HEK293 (cell line): ENCODE results near the gene NID2.

ENCODE experiments used
- CTCF ChIA-PET: fragments of 350-600 bp; formaldehyde crosslinking; extraction: SDS; loops from one replicate; lab custom pipeline; 2021; ENCODE audit warnings: antibody characterized with exemption; lab: Yijun Ruan, JAX
- POLR2A ChIA-PET: fragments of 300-600 bp; formaldehyde crosslinking; extraction: SDS; loops from one replicate; lab custom pipeline; 2020; ENCODE audit warnings: antibody characterized with exemption, inconsistent platforms; lab: Yijun Ruan, JAX
- H3K27ac ChIP-seq: fragments of 200-500 bp; sonication (Bioruptor generic); 2 replicates; pipeline ENCODE4 v1.5.1; 2014; ENCODE audit warnings: low read depth, low read length, control low read depth, inconsistent platforms; ENCODE audit errors: extremely low read depth
- H3K36me3 ChIP-seq, 2 experiments: fragments of 200-500 bp in 1 of 2; sonication (Bioruptor generic) in 1 of 2; 1 replicate in 1 of 2; 2 replicates in 1 of 2; pipeline ENCODE4 v1.5.1; 2014 to 2017; ENCODE audit warnings: inconsistent platforms in 2 of 2, low read length in 2 of 2; ENCODE audit not compliant: control insufficient read depth in 2 of 2, insufficient read depth in 1 of 2
- H3K4me1 ChIP-seq: fragments of 200-500 bp; sonication (Bioruptor generic); 2 replicates; pipeline ENCODE4 v1.5.1; 2014; ENCODE audit warnings: mild to moderate bottlenecking, low read length, inconsistent platforms; ENCODE audit not compliant: control insufficient read depth, insufficient read depth
- H3K4me3 ChIP-seq: 2 replicates; pipeline ENCODE4 v1.5.1; 2011; ENCODE audit warnings: low read depth, mild to moderate bottlenecking, control low read depth, low read length, moderate library complexity
- H3K9me3 ChIP-seq: fragments of 200-500 bp; sonication (Bioruptor generic); 2 replicates; pipeline ENCODE4 v1.5.1; 2014; ENCODE audit warnings: low read depth, low read length, inconsistent platforms; ENCODE audit not compliant: control insufficient read depth, insufficient read depth
- ATF2 ChIP-seq: fragments of 450-650 bp; formaldehyde crosslinking; IDR thresholded peaks from 2 replicates; pipeline ENCODE4 v1.5.1; 2016; ENCODE audit warnings: missing biosample characterization, missing genetic modification characterization, low read depth
- HOXC10 ChIP-seq: sonication (generic); formaldehyde crosslinking; IDR thresholded peaks from 2 replicates; pipeline ENCODE4 v1.8.1; 2023; ENCODE audit warnings: mild to moderate bottlenecking, missing genetic modification reagents
- MYNN ChIP-seq: fragments of 450-650 bp; formaldehyde crosslinking; IDR thresholded peaks from 2 replicates; pipeline ENCODE4 v1.5.1; 2016; ENCODE audit warnings: missing biosample characterization, missing genetic modification characterization, borderline replicate concordance
- REPIN1 ChIP-seq: fragments of 450-650 bp; formaldehyde crosslinking; IDR thresholded peaks from 2 replicates; pipeline ENCODE4 v1.5.1; 2017; ENCODE audit warnings: missing biosample characterization, missing genetic modification characterization, low read depth
- REST ChIP-seq: fragments of 450-650 bp; formaldehyde crosslinking; IDR thresholded peaks from 2 replicates; pipeline ENCODE4 v1.5.1; 2016; ENCODE audit warnings: missing biosample characterization, missing genetic modification characterization
- ZNF10 ChIP-seq: fragments of 450-650 bp; formaldehyde crosslinking; IDR thresholded peaks from 2 replicates; pipeline ENCODE4 v1.5.1; 2017; ENCODE audit warnings: missing biosample characterization, missing genetic modification characterization
- ZNF221 ChIP-seq: fragments of 450-650 bp; formaldehyde crosslinking; IDR thresholded peaks from 2 replicates; pipeline ENCODE4 v1.5.1; 2017; ENCODE audit warnings: missing biosample characterization, missing genetic modification characterization, borderline replicate concordance
- ZNF311 ChIP-seq: fragments of 450-650 bp; formaldehyde crosslinking; IDR thresholded peaks from 2 replicates; pipeline ENCODE4 v1.5.1; 2017; ENCODE audit warnings: missing biosample characterization, missing genetic modification characterization, borderline replicate concordance
- ZNF501 ChIP-seq: fragments of 450-650 bp; formaldehyde crosslinking; IDR thresholded peaks from 2 replicates; pipeline ENCODE4 v1.5.1; 2016; ENCODE audit warnings: missing biosample characterization, missing genetic modification characterization
- ZNF510 ChIP-seq: fragments of 450-650 bp; formaldehyde crosslinking; IDR thresholded peaks from 2 replicates; pipeline ENCODE4 v1.5.1; 2018; ENCODE audit warnings: mild to moderate bottlenecking, missing genetic modification characterization, missing biosample characterization; ENCODE audit not compliant: insufficient replicate concordance
- ZNF513 ChIP-seq: fragments of 450-650 bp; IDR thresholded peaks from 2 replicates; pipeline ENCODE4 v1.5.1; 2018; ENCODE audit warnings: missing biosample characterization, missing genetic modification characterization
- ZNF558 ChIP-seq: fragments of 450-650 bp; formaldehyde crosslinking; IDR thresholded peaks from 2 replicates; pipeline ENCODE4 v1.5.1; 2016; ENCODE audit warnings: missing biosample characterization, missing genetic modification characterization
- ZNF585B ChIP-seq: fragments of 450-650 bp; formaldehyde crosslinking; IDR thresholded peaks from 2 replicates; pipeline ENCODE4 v1.5.1; 2016; ENCODE audit warnings: missing biosample characterization, missing genetic modification characterization
- ZNF677 ChIP-seq: fragments of 450-650 bp; IDR thresholded peaks from 2 replicates; pipeline ENCODE4 v1.5.0; 2018; ENCODE audit warnings: missing biosample characterization, mild to moderate bottlenecking, missing genetic modification characterization, moderate library complexity
- ZNF792 ChIP-seq: fragments of 450-650 bp; formaldehyde crosslinking; IDR thresholded peaks from 2 replicates; pipeline ENCODE4 v1.5.1; 2016; ENCODE audit warnings: missing biosample characterization, missing genetic modification characterization
- TF ChIP-seq, protein P1 (sequence below): fragments of 450-650 bp; formaldehyde crosslinking; IDR thresholded peaks from 2 replicates; pipeline ENCODE4 v1.5.1; 2016; ENCODE audit warnings: missing biosample characterization, missing genetic modification characterization, low read depth
- TF ChIP-seq, protein P2 (sequence below): fragments of 450-650 bp; formaldehyde crosslinking; IDR thresholded peaks from 2 replicates; pipeline ENCODE4 v1.5.1; 2016; ENCODE audit warnings: missing biosample characterization, missing genetic modification characterization
- TF ChIP-seq, protein P3 (sequence below): sonication (generic); formaldehyde crosslinking; IDR thresholded peaks from 2 replicates; pipeline ENCODE4 v1.8.1; 2022; ENCODE audit warnings: mild to moderate bottlenecking, moderate library complexity, missing genetic modification reagents

NID2 gene

GRCh38 chr14:52008136-52008535, 60.7 kb downstream of the NID2 start:
- Histone ChIP-seq H3K27ac (no peak overlapping the region), H3K36me3 (peaks cover 64 to 91% of the 10 kb centered on the region in 2 experiments), H3K4me1 (no peaks in the 10 kb centered on the region), H3K4me3 (no peak overlapping the region), H3K9me3 (no peaks in the 10 kb centered on the region)
- TF ChIP-seq ZNF585B (tag by site-specific recombination) (no peak), ATF2 (tag by site-specific recombination) (no peak), ZNF510 (tag by site-specific recombination) (no peak), REPIN1 (tag by site-specific recombination) (no peak), ZNF10 (tag by site-specific recombination) (no peak), ZNF221 (no peak), ZNF558 (tag by site-specific recombination) (no peak), ZNF513 (tag by site-specific recombination) (no peak), ZNF792 (no peak), HOXC10 (CRISPR knock-in tag) (no peak), MYNN (no peak), REST (tag by site-specific recombination) (no peak), ZNF677 (tag by site-specific recombination) (no peak), ZNF501 (no peak), ZNF311 (no peak)
- TF ChIP-seq, protein P1, sequence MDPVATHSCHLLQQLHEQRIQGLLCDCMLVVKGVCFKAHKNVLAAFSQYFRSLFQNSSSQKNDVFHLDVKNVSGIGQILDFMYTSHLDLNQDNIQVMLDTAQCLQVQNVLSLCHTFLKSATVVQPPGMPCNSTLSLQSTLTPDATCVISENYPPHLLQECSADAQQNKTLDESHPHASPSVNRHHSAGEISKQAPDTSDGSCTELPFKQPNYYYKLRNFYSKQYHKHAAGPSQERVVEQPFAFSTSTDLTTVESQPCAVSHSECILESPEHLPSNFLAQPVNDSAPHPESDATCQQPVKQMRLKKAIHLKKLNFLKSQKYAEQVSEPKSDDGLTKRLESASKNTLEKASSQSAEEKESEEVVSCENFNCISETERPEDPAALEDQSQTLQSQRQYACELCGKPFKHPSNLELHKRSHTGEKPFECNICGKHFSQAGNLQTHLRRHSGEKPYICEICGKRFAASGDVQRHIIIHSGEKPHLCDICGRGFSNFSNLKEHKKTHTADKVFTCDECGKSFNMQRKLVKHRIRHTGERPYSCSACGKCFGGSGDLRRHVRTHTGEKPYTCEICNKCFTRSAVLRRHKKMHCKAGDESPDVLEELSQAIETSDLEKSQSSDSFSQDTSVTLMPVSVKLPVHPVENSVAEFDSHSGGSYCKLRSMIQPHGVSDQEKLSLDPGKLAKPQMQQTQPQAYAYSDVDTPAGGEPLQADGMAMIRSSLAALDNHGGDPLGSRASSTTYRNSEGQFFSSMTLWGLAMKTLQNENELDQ (tag by site-specific recombination): no peak
- TF ChIP-seq, protein P2, sequence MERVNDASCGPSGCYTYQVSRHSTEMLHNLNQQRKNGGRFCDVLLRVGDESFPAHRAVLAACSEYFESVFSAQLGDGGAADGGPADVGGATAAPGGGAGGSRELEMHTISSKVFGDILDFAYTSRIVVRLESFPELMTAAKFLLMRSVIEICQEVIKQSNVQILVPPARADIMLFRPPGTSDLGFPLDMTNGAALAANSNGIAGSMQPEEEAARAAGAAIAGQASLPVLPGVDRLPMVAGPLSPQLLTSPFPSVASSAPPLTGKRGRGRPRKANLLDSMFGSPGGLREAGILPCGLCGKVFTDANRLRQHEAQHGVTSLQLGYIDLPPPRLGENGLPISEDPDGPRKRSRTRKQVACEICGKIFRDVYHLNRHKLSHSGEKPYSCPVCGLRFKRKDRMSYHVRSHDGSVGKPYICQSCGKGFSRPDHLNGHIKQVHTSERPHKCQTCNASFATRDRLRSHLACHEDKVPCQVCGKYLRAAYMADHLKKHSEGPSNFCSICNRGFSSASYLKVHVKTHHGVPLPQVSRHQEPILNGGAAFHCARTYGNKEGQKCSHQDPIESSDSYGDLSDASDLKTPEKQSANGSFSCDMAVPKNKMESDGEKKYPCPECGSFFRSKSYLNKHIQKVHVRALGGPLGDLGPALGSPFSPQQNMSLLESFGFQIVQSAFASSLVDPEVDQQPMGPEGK (tag by site-specific recombination): no peak
- TF ChIP-seq, protein P3, sequence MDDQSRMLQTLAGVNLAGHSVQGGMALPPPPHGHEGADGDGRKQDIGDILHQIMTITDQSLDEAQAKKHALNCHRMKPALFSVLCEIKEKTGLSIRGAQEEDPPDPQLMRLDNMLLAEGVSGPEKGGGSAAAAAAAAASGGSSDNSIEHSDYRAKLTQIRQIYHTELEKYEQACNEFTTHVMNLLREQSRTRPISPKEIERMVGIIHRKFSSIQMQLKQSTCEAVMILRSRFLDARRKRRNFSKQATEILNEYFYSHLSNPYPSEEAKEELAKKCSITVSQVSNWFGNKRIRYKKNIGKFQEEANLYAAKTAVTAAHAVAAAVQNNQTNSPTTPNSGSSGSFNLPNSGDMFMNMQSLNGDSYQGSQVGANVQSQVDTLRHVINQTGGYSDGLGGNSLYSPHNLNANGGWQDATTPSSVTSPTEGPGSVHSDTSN: no peak
- ChIA-PET CTCF (interaction anchor here (1.0 to 1.1 kb wide), 2 partner anchors 10 to 29 kb away, joined by 3 to 4 read pairs; no protein-coding TSS in a partner anchor), POLR2A (no interaction called here)
